ENCODE results near the gene PRPH.

DNA sequence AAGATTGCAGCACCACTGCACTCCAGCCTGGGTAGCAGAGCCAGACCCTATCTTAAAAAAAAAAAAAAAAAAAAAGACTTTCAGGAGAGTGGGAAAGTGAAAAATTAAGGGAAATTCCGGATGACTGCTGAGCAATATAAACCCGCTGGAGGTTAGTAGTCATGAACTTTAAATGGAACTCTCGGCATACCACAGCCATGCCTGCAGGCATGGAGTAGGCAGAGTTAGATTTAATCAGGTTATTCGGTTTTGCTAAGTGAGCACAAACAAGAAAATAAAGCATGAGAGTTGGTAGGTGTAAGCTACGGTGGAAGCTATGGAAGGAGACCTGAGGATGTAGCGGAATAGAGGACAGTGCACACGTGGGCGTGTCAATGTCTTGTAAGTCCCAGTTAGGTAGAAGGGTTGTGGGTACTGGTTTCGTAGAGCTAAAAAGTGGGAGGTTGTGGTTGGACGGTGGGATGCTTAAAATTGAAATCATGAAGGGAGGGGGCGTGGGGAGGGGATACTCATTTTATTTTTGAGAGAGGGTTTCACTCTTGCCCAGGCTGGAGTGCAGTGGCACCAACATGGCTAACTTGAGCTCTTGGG lies 41.8 kb upstream of the PRPH start:
- TF ChIP-seq POLR2AphosphoS5 (IDR thresholded peaks at IDR 0.05; ENCODE audit: low read depth, low read length): no peak
- TF ChIP-seq POLR2A (IDR thresholded peaks at IDR 0.05; ENCODE audit: low read depth, low read length): no peak
